ENCODE data around the gene DYNC1H1.
"Not testable (repeated sequence)": the region's sequence is repeated elsewhere in the genome, so short reads cannot be mapped to it uniquely, and the experiment has no call there.

DYNC1H1 gene

DNA sequence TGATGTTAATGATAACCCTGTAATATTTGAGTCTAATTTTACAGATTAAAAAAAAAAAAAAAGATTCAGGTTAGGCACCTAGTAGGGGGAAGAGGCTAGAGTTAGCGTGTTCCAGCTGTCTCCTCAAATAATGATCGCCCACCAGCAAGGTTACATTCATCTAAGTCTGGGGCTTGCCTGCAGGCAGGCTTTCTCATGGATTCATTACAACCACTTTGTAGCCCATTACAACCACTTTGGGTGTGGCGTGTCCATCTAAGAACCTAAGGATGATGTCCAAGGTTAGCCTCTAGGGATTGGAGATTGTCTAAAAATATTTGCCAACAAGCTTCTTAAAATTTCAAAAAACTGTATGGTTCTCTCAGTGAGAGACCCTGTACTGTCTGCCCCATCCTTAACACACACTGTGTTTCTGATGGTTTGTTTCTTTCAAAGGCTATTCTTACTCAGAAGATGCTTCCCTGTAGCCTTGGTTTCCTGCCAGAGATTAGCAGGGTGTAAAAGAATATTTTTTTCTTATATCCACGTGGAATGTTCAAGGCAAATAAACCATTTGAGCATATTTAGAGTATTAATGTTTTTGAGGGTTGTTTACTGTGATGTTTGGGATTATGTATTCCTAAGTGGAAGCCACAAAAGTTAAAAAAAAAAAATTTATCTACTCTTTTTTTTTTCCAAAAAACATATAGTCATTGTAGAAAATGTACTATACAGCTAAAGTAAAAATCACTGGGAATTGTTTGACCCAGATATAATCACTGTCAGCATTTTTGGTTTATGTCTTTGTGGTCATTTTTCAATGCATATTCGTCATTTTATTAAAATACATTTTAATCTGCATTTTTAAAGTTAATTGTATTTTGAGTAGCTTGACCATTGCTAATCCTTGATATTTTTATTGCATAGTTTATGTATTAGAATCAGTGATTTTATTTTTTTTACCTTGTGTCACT lies 1.7 kb downstream of the DYNC1H1 start:
- DNase-seq: no peak

DNA sequence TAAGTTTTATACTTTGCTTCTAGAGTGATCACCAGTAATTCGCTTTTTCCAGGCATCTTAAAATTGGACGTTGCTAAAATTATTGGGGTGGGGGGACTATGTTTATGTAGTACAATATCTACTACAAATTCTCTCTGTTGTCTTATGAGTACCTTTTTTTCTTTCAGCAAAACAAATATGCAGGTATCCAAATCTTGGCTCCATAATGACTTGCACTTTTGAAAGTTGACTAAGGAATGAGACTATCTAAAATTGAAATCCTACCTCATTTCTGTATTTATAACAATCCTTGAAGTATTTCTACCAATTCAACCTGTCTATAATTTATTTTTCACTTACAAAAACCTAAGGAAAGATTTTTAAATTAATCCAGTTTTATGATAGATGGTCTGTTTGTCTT lies 2.4 kb downstream of the DYNC1H1 start:
- no peak for DNase-seq

DNA sequence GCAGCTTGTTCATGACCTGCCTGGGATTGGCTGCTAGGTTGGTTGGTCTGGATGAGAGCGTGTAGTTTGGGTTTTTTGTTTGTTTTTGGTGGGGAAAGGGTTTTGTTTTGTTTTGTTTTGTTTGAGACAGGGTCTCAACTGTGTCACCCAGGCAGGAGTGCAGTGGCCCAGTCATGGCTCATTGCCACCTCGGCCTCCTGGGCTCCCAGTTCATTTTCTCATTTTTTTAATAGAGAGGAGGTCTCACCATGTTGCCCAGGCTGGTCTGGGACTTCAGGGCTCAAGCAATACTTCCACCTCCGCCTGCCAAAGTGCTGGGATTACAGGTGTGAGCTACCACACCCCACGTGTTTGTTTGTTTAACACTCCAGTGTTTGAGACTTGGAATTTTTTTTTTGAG lies 3.8 kb downstream of the DYNC1H1 start:
- no peak for DNase-seq

DNA sequence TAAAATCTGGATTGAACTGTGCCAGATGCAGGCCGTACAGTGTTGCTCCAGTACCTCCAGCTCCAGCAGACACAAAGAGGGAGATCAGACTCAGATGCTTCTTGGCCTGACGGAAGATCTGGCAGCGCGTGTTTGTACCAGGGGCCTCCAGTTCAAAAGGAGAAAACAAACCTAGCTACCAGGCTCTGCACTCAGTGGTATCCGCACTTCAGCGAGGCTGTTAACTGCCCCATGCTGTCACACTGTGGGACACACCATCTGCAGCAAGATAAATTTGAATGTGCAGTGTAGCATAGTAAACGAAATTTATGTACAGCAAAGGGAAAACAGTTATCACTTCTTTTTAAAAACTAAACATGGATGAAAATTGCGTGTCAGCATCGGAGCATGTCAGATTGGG lies 5.1 kb downstream of the DYNC1H1 start:
- DNase-seq: no peak

DNA sequence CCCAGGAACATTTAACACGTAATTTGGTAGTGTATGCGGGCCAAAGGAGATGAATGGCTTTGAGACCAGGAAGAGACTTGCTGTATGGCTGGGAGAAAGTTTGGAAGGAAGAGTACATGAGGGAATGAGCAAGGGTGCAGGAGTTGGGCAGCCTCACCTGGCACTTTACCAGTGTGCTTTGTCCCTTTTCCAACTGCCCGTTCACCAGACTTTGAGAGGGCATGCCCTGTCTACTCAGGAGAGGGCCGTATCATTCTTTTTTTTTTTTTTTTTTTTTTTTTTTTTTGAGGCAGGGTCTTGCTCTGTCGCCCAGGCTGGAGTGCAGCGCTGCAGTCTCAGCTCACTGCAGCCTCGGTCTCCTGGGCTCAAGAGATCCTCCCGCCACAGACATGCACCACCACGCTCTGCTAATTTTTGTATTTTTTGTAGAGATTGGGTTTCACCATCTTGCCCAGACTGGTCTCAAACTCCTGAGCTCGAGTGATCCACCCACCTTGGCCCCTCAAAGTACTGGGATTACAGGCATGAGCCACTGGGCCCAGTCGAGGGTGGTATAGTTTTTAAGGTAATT lies 6.5 kb downstream of the DYNC1H1 start:
- DNase-seq: no peak

DNA sequence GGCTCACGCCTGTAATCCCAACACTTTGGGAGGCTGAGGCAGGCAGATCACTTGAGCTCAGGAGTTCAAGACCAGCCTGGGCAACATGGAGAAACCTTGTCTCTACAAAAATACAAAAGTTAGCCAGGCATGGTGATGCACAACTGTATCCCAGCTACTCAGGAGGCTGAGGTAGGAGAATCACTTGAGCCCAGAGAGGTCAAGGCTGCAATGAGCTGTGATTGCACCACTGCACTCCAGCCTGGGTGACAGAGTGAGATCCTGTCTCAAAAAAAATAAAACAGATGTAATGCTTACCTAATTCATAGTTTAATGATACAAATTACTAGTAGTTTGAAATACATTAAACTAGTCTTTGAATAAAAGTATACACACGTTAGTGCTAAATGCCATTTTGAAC lies 7.1 kb downstream of the DYNC1H1 start:
- DNase-seq: not testable (repeated sequence)

DNA sequence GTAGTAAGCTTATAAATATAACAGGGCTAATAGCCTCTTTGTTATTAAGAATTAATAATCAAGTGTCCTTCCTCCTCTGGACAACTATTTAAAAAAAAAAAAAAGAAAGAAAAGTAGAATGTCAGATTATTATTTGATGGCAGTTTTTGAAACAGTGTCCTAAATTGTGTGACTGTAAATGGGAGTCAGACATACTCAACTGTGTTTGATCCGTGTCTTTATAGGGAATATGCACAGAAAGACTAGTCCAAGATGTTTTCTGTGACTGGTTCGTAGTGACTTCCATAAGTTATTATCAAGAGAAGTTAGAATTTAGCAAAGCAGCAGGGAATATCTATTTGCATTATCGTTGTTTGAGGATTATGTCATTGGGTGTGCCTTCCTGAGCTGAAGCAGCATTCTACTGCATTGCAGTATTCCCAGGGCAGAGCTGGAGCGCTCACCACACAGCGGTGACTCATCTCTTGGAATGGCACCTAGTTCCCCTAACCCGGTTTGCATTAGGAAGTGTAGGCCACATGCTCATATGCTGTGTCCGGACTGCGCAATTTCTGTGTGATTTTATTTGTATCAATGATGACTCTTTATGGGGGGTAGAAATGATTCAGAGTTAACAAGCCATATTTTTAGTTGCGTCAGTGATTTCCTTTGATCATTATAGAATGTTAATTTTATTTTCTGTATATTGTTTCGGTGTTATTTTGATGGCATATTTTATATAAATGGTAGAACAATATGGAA lies 7.9 kb downstream of the DYNC1H1 start:
- DNase-seq: no peak

DNA sequence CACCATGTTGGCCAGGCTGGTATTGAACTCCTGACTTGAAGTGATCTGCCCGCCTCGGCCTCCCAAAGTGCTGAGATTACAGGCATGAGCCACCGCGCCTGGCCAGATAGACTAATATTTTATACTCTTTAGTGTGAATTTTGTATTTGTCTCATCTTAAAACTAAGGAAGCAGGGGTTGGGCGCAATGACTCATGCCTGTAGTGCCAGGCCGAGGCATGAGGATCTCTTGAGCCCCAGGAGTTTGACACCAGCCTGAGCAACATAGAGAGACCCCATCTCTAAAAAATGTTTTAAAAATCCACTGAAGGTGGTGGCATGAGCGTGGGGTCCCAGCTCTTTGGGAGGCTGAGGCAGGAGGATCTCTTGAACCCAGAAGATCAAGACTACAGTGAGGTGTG lies 9.0 kb downstream of the DYNC1H1 start:
- DNase-seq: no peak

DNA sequence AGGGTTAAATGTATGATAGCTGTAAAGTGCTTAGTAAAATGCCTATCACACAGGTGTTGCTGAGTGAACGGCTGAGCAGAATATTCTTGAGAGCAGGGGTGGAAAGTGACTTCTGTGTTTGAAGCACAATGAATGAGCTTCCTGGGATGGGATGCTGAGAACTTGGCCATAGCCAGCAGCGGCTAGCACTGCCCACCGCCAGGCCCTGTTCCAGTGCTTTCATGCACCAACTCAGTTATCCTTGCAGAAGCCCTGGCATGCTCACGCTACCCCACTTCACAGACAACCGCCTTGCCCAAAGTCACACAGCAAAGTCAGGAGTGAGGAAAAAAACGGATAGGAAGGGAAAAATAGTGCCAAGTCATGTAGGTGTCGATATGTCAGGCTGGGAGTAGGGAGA lies 10.9 kb downstream of the DYNC1H1 start:
- DNase-seq: no peak

DNA sequence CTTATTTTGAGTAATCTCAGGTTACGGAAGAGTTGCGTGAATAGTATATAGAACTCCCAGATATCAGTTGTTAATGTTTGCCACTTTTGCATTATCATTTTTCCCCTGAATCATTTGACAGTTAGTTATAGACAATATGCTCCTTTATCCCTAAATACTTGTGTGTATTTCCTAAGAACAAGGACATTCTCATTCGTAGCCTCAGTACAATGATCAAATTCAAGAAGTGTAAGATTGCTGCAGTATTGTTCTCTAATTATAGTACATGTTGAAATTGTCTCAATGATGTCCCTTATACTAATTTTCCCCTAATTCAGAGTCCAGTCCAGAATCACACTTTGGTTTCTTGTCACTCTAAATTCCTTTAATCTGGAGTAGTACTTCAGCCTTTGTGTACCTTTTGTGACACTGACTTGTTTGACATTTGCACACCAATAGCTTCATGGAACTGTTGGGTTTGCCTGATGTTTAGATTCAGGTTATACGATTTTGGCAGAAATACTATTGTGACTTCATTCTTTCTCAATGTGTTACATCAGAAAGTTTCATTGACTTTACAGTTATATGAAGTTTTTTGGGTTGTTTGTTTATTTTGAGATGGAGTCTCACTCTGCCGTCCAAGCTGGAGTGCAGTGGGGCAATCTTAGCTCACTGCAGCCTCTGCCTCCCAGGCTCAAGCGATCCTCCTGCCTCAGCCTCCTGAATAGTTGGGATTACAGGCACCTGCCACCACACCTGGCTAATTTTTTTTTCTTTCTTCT lies 13.1 kb downstream of the DYNC1H1 start:
- DNase-seq: no peak

DNA sequence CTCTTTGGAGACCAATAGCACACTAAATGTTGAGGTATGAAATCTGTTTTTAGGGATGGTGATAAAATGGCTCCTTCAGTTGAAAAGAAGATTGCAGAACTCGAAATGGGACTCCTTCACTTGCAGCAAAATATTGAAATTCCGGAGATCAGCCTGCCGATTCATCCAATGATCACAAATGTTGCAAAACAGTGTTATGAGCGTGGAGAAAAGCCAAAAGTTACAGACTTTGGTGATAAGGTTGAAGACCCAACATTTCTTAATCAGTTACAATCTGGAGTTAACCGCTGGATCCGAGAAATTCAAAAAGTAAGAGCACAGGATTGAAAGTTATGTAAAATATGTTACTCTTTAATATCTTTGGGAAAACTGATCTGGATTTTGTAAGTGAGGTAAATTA lies 15.3 kb downstream of the DYNC1H1 start:
- no peak for DNase-seq

DNA sequence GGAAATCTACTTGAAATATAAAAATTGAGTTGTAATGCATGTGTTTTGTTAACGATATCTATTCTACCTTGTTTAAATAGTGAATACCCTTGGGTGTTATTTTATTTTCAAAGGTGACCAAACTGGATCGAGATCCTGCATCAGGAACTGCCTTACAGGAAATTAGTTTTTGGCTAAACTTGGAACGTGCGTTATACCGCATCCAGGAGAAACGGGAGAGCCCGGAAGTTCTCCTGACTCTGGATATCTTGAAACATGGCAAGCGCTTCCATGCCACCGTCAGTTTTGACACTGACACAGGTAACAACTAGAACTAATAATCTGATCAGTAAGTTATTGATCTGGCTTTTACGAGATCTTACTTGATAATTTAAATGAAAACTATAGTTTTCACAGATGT lies 15.9 kb downstream of the DYNC1H1 start:
- DNase-seq: no peak

DNA sequence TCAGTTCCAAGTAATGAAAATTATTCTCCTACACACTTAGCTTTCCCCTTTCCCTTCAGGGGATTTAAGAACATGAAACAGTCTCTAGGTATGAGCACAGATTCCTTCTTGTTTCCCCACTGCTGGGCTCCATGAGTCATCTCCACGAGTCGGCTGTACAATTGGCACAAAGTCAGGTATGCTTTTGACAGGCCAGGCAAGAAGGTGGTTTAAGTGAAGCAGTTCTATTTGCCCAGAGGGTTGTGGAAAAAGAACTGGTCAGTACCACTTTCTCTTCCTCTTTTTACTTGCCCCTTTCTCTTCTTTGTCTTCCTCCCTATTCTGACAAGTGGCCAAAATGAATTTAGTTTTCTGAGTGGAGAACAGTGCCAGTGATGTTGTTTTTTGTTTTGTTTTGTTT lies 16.3 kb downstream of the DYNC1H1 start:
- DNase-seq: no peak

DNA sequence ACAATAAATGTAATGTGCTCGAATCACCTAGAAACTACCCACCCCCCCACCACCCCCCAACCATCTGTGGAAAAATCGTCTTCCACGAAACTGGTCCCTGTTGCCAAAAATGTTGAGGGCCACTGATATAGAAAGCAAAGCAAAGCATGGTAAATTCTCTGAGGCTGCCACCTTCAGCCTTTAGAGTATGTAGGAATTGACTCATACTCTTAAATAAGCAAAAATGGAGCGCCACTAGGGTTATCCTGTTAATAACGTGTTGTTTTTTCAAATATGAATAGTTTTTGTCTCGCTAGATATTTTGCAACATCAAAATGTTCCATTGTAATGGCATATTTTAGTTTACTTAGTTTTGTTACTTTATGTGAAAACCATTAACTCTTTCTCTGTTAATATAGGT lies 18.2 kb downstream of the DYNC1H1 start:
- DNase-seq: no peak

DNA sequence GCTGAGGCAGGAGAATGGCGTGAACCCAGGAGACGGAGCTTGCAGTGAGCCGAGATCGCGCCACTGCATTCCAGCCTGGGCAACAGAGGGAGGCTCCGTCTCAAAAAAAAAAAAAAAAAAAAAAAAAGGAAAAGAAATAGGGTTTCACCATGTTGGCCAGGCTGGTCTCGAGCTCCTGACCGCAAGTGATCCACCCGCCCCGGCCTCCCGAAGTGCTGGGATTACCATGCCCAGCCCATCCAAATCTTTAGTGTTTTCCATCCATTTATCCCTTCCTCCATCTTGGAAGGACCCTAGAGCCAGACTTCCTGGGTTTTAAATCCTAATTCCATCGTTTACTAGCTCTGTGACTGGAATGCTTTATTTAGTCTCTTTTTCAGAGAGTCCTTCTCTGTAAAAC lies 20.5 kb downstream of the DYNC1H1 start:
- DNase-seq: not testable (repeated sequence)

DNA sequence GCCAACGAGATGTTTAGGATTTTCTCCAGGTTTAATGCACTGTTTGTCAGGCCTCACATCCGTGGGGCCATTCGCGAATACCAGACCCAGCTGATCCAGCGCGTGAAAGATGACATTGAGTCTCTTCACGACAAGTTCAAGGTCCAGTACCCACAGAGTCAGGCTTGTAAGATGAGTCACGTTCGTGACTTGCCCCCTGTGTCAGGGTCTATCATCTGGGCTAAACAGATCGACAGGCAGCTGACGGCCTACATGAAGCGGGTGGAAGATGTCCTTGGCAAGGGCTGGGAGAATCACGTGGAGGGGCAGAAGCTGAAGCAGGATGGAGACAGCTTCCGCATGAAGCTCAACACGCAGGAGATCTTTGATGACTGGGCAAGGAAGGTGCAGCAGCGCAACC lies 21.6 kb downstream of the DYNC1H1 start:
- no peak for DNase-seq

DNA sequence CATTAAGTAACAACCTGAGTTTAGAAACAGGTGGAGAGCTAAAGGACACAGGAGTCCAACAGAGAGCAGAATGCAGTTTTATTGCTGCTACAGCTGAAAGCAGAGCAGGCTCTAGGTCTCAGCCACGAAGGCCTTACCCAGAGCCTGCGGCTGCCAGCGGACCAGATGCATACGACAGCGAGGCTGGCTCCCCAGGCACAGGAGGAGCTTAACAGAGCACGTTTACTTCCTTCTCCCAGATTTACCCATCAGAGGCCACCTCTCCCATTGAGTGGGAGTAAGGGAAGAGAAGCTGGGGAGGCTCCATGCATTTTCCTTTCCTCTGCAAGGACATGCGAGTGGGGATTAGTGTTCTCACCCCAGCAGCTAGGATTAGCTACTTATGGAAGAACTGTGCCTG lies 22.6 kb downstream of the DYNC1H1 start:
- DNase-seq: no peak

DNA sequence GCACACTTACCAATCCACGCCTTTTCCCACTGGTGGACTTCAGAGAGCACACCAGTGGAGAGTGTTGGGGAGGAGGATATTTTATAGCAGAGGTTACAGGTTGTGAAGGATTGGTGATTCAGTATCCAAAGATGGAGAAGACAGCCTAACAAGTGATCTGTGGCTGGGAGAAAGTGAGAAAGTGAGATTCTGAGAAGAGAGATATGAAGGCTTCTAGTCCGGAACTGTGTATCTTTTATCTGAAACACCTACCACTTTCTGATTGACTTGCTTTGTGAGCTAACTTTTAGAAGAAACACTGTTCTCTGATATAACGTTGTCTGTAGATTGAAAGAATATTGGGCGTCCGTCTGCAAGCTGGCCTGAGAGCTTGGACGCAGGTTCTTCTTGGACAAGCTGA lies 24.0 kb downstream of the DYNC1H1 start:
- no peak for DNase-seq

DNA sequence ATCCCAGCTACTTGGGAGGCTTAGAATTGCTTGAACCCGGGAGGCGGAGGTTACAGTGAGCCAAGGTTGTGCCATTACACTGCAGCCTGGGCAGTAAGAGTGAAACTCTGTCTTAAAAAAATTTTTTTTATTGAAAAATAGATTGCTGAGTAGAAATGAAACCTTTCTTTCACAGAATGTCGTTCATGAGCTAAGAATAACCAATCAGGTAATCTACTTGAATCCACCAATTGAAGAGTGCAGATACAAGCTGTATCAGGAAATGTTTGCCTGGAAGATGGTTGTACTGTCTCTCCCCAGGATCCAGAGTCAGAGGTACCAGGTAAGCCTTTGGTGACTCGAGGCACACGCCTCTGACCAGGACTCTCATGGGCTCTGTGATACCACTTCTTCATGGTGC lies 27.0 kb downstream of the DYNC1H1 start:
- no peak for DNase-seq

DNA sequence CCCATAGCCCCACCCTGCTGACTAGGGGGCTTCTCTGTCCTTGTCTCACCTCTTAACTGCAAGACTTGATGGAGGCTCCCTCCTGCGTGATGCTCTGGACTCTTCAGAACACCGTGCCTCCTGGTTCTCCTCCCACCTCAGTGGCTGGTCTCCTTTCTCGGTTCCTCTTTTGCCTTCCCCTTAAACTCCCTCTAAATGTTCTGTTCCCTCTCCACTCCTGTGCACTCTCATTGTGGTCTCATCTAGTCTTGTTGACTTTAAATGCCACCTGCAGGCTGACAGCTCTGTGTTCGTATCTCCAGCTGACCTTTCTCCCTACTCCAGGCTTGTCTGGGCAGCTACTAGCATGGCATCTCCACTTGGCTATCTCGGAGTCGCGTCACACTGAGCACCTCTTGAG lies 28.3 kb downstream of the DYNC1H1 start:
- DNase-seq: peak; percentile 7

DNA sequence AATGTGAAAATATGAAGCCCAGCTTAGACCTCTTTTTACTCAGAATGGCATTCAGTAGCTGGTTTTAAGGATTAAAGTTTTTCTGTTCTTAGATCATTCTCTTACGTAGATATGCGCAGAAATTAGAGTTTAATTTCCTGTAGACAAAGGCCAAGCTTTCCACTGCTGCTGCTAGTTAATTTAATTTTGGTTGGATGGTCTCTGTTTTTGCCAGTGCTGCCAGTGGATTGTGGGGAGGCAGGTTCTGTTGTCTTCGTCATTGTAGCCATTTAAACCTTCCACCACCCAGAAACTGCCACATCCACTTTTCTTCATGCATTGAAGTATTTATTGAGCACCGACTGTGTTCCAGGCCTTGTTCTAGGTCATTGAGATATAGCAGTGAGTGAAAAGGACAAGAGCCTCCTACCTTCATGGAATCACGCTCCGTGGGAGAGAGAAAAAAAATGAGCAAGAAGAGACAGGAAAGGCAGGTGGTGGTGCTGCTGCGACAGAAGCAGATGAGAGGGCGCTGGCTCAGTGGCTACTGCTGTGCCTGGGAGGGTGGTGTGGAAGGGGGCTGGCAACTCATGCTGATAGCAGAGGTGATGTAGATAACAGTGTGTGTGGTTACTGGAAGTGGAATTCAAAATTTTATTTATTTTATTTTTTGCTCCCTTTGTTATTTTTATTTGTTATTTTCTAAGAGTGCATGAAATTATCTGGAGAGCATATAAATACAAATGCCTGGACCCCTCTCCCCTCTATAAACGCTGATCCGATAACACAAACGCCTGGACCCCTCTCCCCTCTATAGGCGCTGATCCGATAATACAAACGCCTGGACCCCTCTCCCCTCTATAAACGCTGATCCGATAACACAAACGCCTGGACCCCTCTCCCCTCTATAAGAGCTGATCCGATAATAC lies 33.3 kb downstream of the DYNC1H1 start:
- no peak for DNase-seq

DNA sequence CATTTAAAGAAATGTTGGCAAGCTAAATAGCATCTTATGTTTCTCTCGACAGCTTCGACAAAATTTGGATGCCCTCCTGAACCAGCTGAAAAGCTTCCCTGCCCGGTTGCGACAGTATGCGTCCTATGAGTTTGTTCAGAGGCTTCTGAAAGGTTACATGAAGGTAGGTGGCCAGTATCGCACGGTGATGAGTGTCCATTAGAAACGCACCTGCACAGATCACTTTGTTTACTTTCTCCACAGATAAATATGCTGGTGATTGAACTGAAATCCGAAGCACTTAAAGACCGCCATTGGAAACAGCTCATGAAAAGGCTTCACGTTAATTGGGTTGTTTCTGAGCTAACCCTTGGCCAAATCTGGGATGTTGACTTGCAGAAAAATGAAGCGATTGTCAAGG lies 36.5 kb downstream of the DYNC1H1 start:
- no peak for DNase-seq

Data from CD4-positive, alpha-beta T cell treated with Interleukin-17A for 1 hour (primary cell).